K562 (cell line): ENCODE measurements around the gene FRMD4A. TPM values are rescaled to one million over a fixed set of nuclear protein-coding genes. Genes with fewer than 3 reads are reported as not detected.

Experiments
- ATAC-seq: fragments of 200-7000 bp; cut with Tn5 transposase; 3 replicates; pipeline ENCODE4 v1.9.1; 2020; ENCODE audit warnings: moderate library complexity
- BruUV-seq: library from RNA; stranded (reverse); fragments of 400-500 nt; replicated peaks from 2 replicates; lab custom pipeline; 2021; lab: Mats Ljungman, UMichigan
- CTCF ChIA-PET: fragments of 300-600 bp; formaldehyde crosslinking; extraction: SDS; loops from one replicate; lab custom pipeline; 2021; ENCODE audit warnings: low intra/inter-chr PET ratio; lab: Yijun Ruan, JAX
- POLR2A ChIA-PET: fragments of 300-600, 350-650 bp; sonication (Branson Sonifier 250); formaldehyde crosslinking; extraction: SDS; loops from one replicate; lab custom pipeline; 2021; ENCODE audit warnings: antibody characterized with exemption, inconsistent platforms; lab: Yijun Ruan, JAX
- DNase-seq, 4 experiments: peaks; one replicate each; pipeline versions ENCODE4 v3.0.0 to v3.0.0-alpha.2; 2011 to 2018; ENCODE audit warnings: low spot score in 3 of 4, mixed read lengths in 3 of 4; ENCODE audit errors: extremely low read depth in 1 of 4
- FAIRE-seq: peaks from 2 replicates; lab custom pipeline; 2011; peaks lifted over from hg19 to GRCh38; lab: Jason Lieb, UNC
- H2AFZ ChIP-seq: 2 replicates; pipeline ENCODE4 v1.6.0; 2011; ENCODE audit warnings: low read depth, low read length, control low read depth, inconsistent platforms
- H3K27ac ChIP-seq: fragments of 200-600 bp; 3 replicates; pipeline ENCODE4 v1.8.0; 2011; ENCODE audit warnings: low read depth, mild to moderate bottlenecking, control low read depth, inconsistent platforms, low read length, moderate library complexity, mixed read lengths; ENCODE audit errors: extremely low read depth
- H3K27me3 ChIP-seq, 2 experiments: fragments of 300-600 bp in 1 of 2; 2 replicates in 1 of 2; 3 replicates in 1 of 2; pipeline versions ENCODE4 v1.6.0 to v1.8.0; 2011; ENCODE audit warnings: inconsistent platforms in 2 of 2, low read length in 2 of 2, mild to moderate bottlenecking in 1 of 2, mixed read lengths in 1 of 2, moderate library complexity in 1 of 2; ENCODE audit not compliant: control insufficient read depth in 2 of 2, insufficient read depth in 2 of 2
- H3K36me3 ChIP-seq: fragments of 300-600 bp; 3 replicates; pipeline ENCODE4 v1.8.0; 2011; ENCODE audit warnings: mild to moderate bottlenecking, low read length, inconsistent platforms; ENCODE audit not compliant: control insufficient read depth, insufficient read depth
- H3K4me1 ChIP-seq, 2 experiments: fragments of 200-600 bp in 1 of 2; replicated peaks in 1 of 2; 2 replicates in 1 of 2; 3 replicates in 1 of 2; pipeline versions ENCODE4 v1.5.1 to v1.8.0; 2011; ENCODE audit warnings: inconsistent platforms in 2 of 2, low read length in 2 of 2, mild to moderate bottlenecking in 1 of 2, mixed read lengths in 1 of 2, moderate library complexity in 1 of 2; ENCODE audit not compliant: control insufficient read depth in 2 of 2, insufficient read depth in 2 of 2
- H3K4me2 ChIP-seq: 2 replicates; pipeline ENCODE4 v1.6.1; 2011; ENCODE audit warnings: low read length, control low read depth, inconsistent platforms, mixed read lengths; ENCODE audit not compliant: insufficient read depth
- H3K4me3 ChIP-seq: fragments of 200-600 bp; sonication (generic), shearing (Covaris generic); 2 replicates; pipeline ENCODE4 v1.5.1; 2016; ENCODE audit warnings: control low read depth, inconsistent platforms
- H3K79me2 ChIP-seq: fragments of 200-600 bp; 3 replicates; pipeline ENCODE4 v1.8.0; 2011; ENCODE audit warnings: low read length, inconsistent platforms; ENCODE audit not compliant: control insufficient read depth, insufficient read depth
- H3K9ac ChIP-seq, 2 experiments: 2 replicates each; pipeline versions ENCODE4 v1.6.0 to v1.6.1; 2011; ENCODE audit warnings: low read depth in 2 of 2, low read length in 2 of 2, control low read depth in 1 of 2, inconsistent platforms in 1 of 2, mild to moderate bottlenecking in 1 of 2, mixed read lengths in 1 of 2; ENCODE audit not compliant: insufficient read depth in 1 of 2
- H3K9me1 ChIP-seq: one replicate; pipeline ENCODE4 v1.6.0; 2011; ENCODE audit warnings: inconsistent platforms, mild to moderate bottlenecking, low read length, moderate library complexity; ENCODE audit not compliant: control insufficient read depth, insufficient read depth
- H3K9me3 ChIP-seq: replicated peaks from 2 replicates; pipeline ENCODE4 v1.5.1; 2011; ENCODE audit warnings: low read depth, low read length, inconsistent platforms; ENCODE audit not compliant: control insufficient read depth, insufficient read depth
- H4K20me1 ChIP-seq: replicated peaks from 2 replicates; pipeline ENCODE4 v1.6.1; 2011; ENCODE audit warnings: low read length, inconsistent platforms, mixed read lengths; ENCODE audit not compliant: control insufficient read depth, insufficient read depth
- CAMTA2 ChIP-seq: fragments of 250-450 bp; sonication (Bioruptor Pico); conservative IDR thresholded peaks from 2 replicates; pipeline ENCODE4 v1.5.1; 2022
- CBX8 ChIP-seq: fragments of 200-600 bp; sonication (generic); IDR thresholded peaks from 2 replicates; pipeline ENCODE4 v1.6.1; 2012; ENCODE audit warnings: borderline replicate concordance, mixed run types, low read depth, mild to moderate bottlenecking, moderate library complexity, mixed read lengths, low read length, control low read depth, inconsistent platforms; ENCODE audit not compliant: poor library complexity, severe bottlenecking; ENCODE audit errors: extremely low read depth
- E2F5 ChIP-seq: sonication (generic); formaldehyde crosslinking; IDR thresholded peaks from 2 replicates; pipeline ENCODE4 v1.8.0; 2022; ENCODE audit warnings: mild to moderate bottlenecking, missing genetic modification reagents
- EP400 ChIP-seq: fragments of 450-650 bp; IDR thresholded peaks from 2 replicates; pipeline ENCODE4 v1.6.1; 2017; ENCODE audit warnings: antibody characterized with exemption, mild to moderate bottlenecking, moderate library complexity
- HEY1 ChIP-seq: fragments of 250-450 bp; sonication (Bioruptor Pico); IDR thresholded peaks from 2 replicates; pipeline ENCODE4 v1.5.0; 2020; ENCODE audit warnings: mild to moderate bottlenecking, moderate library complexity, borderline replicate concordance
- NFATC3 ChIP-seq: fragments of 450-650 bp; IDR thresholded peaks from 2 replicates; pipeline ENCODE4 v1.6.1; 2017; ENCODE audit warnings: mild to moderate bottlenecking
- THRB ChIP-seq: fragments of 450-650 bp; formaldehyde crosslinking; conservative IDR thresholded peaks from 2 replicates; pipeline ENCODE4 v1.4.0; 2022; ENCODE audit warnings: mild to moderate bottlenecking, missing genetic modification characterization
- ZNF134 ChIP-seq: fragments of 250-450 bp; sonication (Bioruptor Pico); conservative IDR thresholded peaks from 2 replicates; pipeline ENCODE4 v1.4.0; 2020
- WGBS: fragments of 100-300 bp; shearing (Covaris generic); methylation state at CpG from one replicate; pipeline ENCODE4 v1.1.6; 2016; ENCODE audit warnings: low coverage, mixed read lengths; ENCODE audit not compliant: insufficient coverage; ENCODE audit errors: missing lambda C conversion rate; 5-methylcytosine and 5-hydroxymethylcytosine counted together
- in situ Hi-C: fragments of 300-500 bp; cut with MboI; formaldehyde crosslinking; loops from 4 replicates; pipeline ENCODE4 v1.15.0; 2018; ENCODE audit warnings: inconsistent platforms, mixed read lengths
- intact Hi-C: fragments of 100-400 bp; cut with micrococcal nuclease; formaldehyde crosslinking; loops from 2 replicates; pipeline ENCODE4 v1.14.2; 2022
- polyA plus RNA-seq, 8 experiments: library from polyadenylated mRNA; depleted of rRNA in 4 of 8; stranded (reverse) in 5 of 8; unstranded in 3 of 8; fragments of >200 nt; fragmentation: Nextera tagmentation in 2 of 8; fragmentation: Illumina TruSeq in 1 of 8; extraction: Ambion mirVana in 2 of 8; extraction: Trizol in 1 of 8; gene quantifications; 2 replicates each; pipeline versions ENCODE4 v1.2.1 to v1.2.3, GENCODE V29; 2011 to 2014; ENCODE audit warnings: inconsistent platforms in 1 of 8, missing spikeins in 1 of 8
- total RNA-seq, 7 experiments: library from RNA; depleted of rRNA in 6 of 7; stranded (reverse); fragments of >200 nt in 6 of 7; fragmentation: Illumina TruSeq in 2 of 7; extraction: Trizol in 2 of 7; gene quantifications; 2 replicates each; pipeline versions ENCODE4 v1.2.1 to v1.2.3, GENCODE V29; 2011 to 2021; ENCODE audit warnings: low replicate concordance in 1 of 7
- TF ChIP-seq, protein P1 (sequence below): fragments of 450-650 bp; IDR thresholded peaks from 2 replicates; pipeline ENCODE4 v1.6.1; 2017; ENCODE audit warnings: antibody characterized with exemption, mild to moderate bottlenecking

Gene FRMD4A
- total and polyA plus RNA-seq, 9 of the 15 experiments (the other 6 are each of a cell fraction or from before 2014, with no cell fraction given) = 0.80 to 5.2 (median 3.0) TPM

- TF ChIP-seq, protein P1, sequence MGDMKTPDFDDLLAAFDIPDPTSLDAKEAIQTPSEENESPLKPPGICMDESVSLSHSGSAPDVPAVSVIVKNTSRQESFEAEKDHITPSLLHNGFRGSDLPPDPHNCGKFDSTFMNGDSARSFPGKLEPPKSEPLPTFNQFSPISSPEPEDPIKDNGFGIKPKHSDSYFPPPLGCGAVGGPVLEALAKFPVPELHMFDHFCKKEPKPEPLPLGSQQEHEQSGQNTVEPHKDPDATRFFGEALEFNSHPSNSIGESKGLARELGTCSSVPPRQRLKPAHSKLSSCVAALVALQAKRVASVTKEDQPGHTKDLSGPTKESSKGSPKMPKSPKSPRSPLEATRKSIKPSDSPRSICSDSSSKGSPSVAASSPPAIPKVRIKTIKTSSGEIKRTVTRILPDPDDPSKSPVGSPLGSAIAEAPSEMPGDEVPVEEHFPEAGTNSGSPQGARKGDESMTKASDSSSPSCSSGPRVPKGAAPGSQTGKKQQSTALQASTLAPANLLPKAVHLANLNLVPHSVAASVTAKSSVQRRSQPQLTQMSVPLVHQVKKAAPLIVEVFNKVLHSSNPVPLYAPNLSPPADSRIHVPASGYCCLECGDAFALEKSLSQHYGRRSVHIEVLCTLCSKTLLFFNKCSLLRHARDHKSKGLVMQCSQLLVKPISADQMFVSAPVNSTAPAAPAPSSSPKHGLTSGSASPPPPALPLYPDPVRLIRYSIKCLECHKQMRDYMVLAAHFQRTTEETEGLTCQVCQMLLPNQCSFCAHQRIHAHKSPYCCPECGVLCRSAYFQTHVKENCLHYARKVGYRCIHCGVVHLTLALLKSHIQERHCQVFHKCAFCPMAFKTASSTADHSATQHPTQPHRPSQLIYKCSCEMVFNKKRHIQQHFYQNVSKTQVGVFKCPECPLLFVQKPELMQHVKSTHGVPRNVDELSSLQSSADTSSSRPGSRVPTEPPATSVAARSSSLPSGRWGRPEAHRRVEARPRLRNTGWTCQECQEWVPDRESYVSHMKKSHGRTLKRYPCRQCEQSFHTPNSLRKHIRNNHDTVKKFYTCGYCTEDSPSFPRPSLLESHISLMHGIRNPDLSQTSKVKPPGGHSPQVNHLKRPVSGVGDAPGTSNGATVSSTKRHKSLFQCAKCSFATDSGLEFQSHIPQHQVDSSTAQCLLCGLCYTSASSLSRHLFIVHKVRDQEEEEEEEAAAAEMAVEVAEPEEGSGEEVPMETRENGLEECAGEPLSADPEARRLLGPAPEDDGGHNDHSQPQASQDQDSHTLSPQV = no peak
Observed at GRCh38 chr10:14129770-14130169, 201.0 kb downstream of the FRMD4A start (continued).

DNA sequence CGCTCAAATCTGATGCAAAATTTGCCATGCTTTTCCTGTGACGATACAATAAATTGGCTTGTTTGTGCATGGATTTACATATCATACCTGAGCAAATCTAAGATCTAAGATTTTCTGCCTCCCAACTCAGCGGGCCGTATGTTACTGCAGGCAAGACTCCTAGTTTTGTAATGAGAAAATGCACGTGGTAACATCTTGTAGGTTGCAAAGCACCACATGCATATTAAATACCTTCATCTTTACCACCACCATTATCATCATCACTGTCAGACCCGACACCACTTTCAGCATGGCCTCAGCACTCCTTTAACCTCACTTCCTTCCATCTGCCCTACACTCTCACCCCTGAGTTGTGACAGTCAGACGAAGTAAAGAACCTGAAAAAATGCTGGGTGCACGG, 202.2 kb downstream of the FRMD4A start:
- no TSS peak for BruUV-seq
- in situ Hi-C loops (no loop called here), intact Hi-C loops (no loop called here)
- Histone ChIP-seq H3K27ac (no peak overlapping the region), H3K9me1 (no peaks in the 10 kb centered on the region), H4K20me1 (no peaks in the 10 kb centered on the region), H2AFZ (no peak overlapping the region), H3K9me3 (no peaks in the 10 kb centered on the region), H3K9ac (no peak overlapping the region), H3K36me3 (no peaks in the 10 kb centered on the region), H3K27me3 (peaks cover 5 to 14% of the 10 kb centered on the region in 2 experiments; a peak in 3 of 5 replicates), H3K4me3 (no peak overlapping the region)
- POLR2A ChIA-PET = no interaction called here
- CTCF ChIA-PET = no interaction called here
- ATAC-seq (no peak), DNase-seq (no peak)
- no peak for TF ChIP-seq HEY1 (CRISPR knock-in tag)
- no peak for TF ChIP-seq CBX8
- no peak for TF ChIP-seq EP400
- no peak for TF ChIP-seq NFATC3
- no peak for TF ChIP-seq THRB (CRISPR knock-in tag)
- no peak for TF ChIP-seq ZNF134
- no peak for TF ChIP-seq CAMTA2
- TF ChIP-seq E2F5 (CRISPR knock-in tag) = no peak
- TF ChIP-seq, all 486 proteins: peak for 0
- under 1% methylated on average over 8 of the region's 8 CpGs for WGBS
- H3K4me1 ChIP-seq = no peaks in the 10 kb centered on the region
- H3K79me2 ChIP-seq = no peaks in the 10 kb centered on the region
- no peak for FAIRE-seq
- no peak overlapping the region for H3K4me2 ChIP-seq
